ENCODE data around the gene PADI2.

PADI2 gene

GRCh38 chr1:17078991-17079868, 40.0 kb downstream of the PADI2 start:
- no peak for DNase-seq (ENCODE audit: low spot score)
- in situ Hi-C loops (cut with MboI; ENCODE audit: low sequenced_read_pairs, unreplicated experiment), result no loop called here
- TF ChIP-seq CTCF (IDR thresholded peaks at IDR 0.05; ENCODE audit: borderline replicate concordance, control extremely low read depth, extremely low read depth, insufficient read depth, missing control alignments), result no peak

- in situ Hi-C loops (cut with MboI; ENCODE audit: low sequenced_read_pairs, unreplicated experiment), result no loop called here
- peak; percentile 15 for TF ChIP-seq CTCF (IDR thresholded peaks at IDR 0.05; ENCODE audit: borderline replicate concordance, control extremely low read depth, extremely low read depth, insufficient read depth, missing control alignments)
- DNase-seq (ENCODE audit: low spot score), result peak; percentile 77
Measured at GRCh38 chr1:17075470-17076255, 43.6 kb downstream of the PADI2 start.

DNA sequence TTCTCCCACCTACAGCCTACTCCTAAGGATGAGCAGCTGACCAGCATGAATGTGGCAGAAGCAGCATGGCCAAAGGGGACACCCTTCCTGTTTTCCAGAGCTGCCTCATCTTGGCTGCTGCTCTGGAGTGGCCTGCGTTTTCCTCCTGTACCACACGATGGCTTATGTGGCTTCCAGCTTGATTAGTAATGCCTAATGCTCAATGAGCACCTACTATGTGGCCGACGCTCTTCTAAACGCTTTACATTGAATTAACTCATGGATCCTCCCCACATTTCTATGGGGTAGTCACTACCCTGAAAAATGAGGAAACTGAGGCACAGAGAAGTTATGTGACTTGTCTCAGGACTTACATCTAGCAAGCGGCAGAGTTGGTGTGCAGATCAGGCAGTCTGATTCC, 47.5 kb downstream of the PADI2 start:
- in situ Hi-C loops (cut with MboI; ENCODE audit: low sequenced_read_pairs, unreplicated experiment), result no loop called here
- no peak for TF ChIP-seq CTCF (IDR thresholded peaks at IDR 0.05; ENCODE audit: borderline replicate concordance, control extremely low read depth, extremely low read depth, insufficient read depth, missing control alignments)
- DNase-seq (ENCODE audit: low spot score), result no peak

- TF ChIP-seq CTCF (IDR thresholded peaks at IDR 0.05; ENCODE audit: borderline replicate concordance, control extremely low read depth, extremely low read depth, insufficient read depth, missing control alignments), result no peak
- DNase-seq (ENCODE audit: low spot score), result no peak
- in situ Hi-C loops (cut with MboI; ENCODE audit: low sequenced_read_pairs, unreplicated experiment), result no loop called here
Measured at GRCh38 chr1:17070163-17070525, 49.1 kb downstream of the PADI2 start.

DNA sequence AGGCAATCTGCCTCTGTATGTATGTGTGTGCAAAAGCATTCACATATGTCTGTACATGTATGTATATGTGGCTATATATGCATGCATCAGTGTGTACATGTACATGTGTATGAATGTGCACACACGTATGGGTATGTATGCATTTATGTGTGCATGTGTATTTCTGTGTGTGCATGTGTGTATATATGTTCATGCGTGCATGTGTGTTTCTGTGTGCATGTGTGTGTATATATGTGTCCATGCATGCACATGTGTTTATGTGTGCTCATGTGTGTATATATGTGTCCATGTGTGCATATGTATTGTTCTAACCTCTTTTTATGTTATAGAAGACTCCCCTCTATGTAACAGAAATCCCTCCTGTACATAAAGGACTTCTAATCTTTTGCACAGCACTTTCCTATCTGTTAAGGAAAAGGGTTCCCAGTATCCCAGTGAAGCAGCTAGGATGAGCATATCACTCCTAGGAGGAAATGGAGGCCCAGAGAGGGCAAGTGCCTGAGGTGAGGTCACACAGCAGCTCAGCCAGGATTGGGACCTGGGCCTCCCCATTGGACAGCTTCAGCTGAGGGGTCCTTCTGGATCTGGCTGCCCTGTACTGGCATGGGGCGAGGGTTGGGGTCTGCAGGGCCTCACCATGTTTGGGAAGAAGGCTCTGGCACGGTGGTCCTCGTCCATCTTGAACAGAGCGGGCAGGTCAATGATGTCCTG, 49.6 kb downstream of the PADI2 start:
- TF ChIP-seq CTCF (IDR thresholded peaks at IDR 0.05; ENCODE audit: borderline replicate concordance, control extremely low read depth, extremely low read depth, insufficient read depth, missing control alignments), result no peak
- in situ Hi-C loops (cut with MboI; ENCODE audit: low sequenced_read_pairs, unreplicated experiment), result no loop called here
- no peak for DNase-seq (ENCODE audit: low spot score)

- no peak for DNase-seq (ENCODE audit: low spot score)
- TF ChIP-seq CTCF (IDR thresholded peaks at IDR 0.05; ENCODE audit: borderline replicate concordance, control extremely low read depth, extremely low read depth, insufficient read depth, missing control alignments), result no peak
- in situ Hi-C loops (cut with MboI; ENCODE audit: low sequenced_read_pairs, unreplicated experiment), result no loop called here
Measured at GRCh38 chr1:17068789-17069188, 50.5 kb downstream of the PADI2 start.

Data from GM13976 (cell line).